H1 (cell line): ENCODE data around the gene POLR2F.

Experiments
- ATF3 ChIP-seq: IDR thresholded peaks from 2 replicates; pipeline ENCODE4 v1.6.1; 2011; ENCODE audit warnings: low read depth, mild to moderate bottlenecking, low read length; ENCODE audit not compliant: insufficient read depth
- CHD2 ChIP-seq: IDR thresholded peaks from 2 replicates; pipeline ENCODE4 v1.6.1; 2012; ENCODE audit warnings: low read length, improper control_type of control experiment
- CTCF ChIP-seq, 3 experiments: IDR thresholded peaks; 1 replicate in 2 of 3; 2 replicates in 1 of 3; pipeline versions ENCODE4 v1.5.1 to v1.6.1; 2011; ENCODE audit warnings: low read length in 3 of 3, mild to moderate bottlenecking in 3 of 3, inconsistent platforms in 2 of 3, low read depth in 1 of 3, moderate library complexity in 1 of 3; ENCODE audit not compliant: insufficient read depth in 1 of 3; ENCODE audit errors: control extremely low read depth in 1 of 3
- EP300 ChIP-seq, 2 experiments: IDR thresholded peaks; 1 replicate in 1 of 2; 2 replicates in 1 of 2; pipeline ENCODE4 v1.6.1; 2011 to 2012; ENCODE audit warnings: low read depth in 2 of 2, low read length in 2 of 2, mild to moderate bottlenecking in 2 of 2, borderline replicate concordance in 1 of 2, inconsistent platforms in 1 of 2, moderate library complexity in 1 of 2
- EZH2 ChIP-seq: fragments of 200-600 bp; sonication (generic); IDR thresholded peaks from 2 replicates; pipeline ENCODE4 v1.7.1; 2012; ENCODE audit warnings: low read depth, mild to moderate bottlenecking, moderate library complexity, low read length, inconsistent platforms; ENCODE audit not compliant: severe bottlenecking
- POLR2AphosphoS5 ChIP-seq: IDR thresholded peaks from 2 replicates; pipeline ENCODE4 v1.6.1; 2011; ENCODE audit warnings: low read depth, low read length
- SUZ12 ChIP-seq: fragments of 200-600 bp; sonication (generic); IDR thresholded peaks from 2 replicates; pipeline ENCODE4 v1.6.1; 2012; ENCODE audit warnings: mild to moderate bottlenecking, inconsistent platforms, low read length, moderate library complexity, mixed read lengths
- TCF12 ChIP-seq: IDR thresholded peaks from 2 replicates; pipeline ENCODE4 v1.6.1; 2011; ENCODE audit warnings: low read depth, mild to moderate bottlenecking, low read length
- YY1 ChIP-seq: IDR thresholded peaks from 2 replicates; pipeline ENCODE4 v1.6.1; 2011; ENCODE audit warnings: low read depth, mild to moderate bottlenecking, low read length
- TF ChIP-seq, protein P1 (sequence below): IDR thresholded peaks from 2 replicates; pipeline ENCODE4 v1.6.1; 2012; ENCODE audit warnings: low read length, inconsistent platforms
- TF ChIP-seq, protein P2 (sequence below): IDR thresholded peaks from 2 replicates; pipeline ENCODE4 v1.6.1; 2012; ENCODE audit warnings: inconsistent platforms

DNA sequence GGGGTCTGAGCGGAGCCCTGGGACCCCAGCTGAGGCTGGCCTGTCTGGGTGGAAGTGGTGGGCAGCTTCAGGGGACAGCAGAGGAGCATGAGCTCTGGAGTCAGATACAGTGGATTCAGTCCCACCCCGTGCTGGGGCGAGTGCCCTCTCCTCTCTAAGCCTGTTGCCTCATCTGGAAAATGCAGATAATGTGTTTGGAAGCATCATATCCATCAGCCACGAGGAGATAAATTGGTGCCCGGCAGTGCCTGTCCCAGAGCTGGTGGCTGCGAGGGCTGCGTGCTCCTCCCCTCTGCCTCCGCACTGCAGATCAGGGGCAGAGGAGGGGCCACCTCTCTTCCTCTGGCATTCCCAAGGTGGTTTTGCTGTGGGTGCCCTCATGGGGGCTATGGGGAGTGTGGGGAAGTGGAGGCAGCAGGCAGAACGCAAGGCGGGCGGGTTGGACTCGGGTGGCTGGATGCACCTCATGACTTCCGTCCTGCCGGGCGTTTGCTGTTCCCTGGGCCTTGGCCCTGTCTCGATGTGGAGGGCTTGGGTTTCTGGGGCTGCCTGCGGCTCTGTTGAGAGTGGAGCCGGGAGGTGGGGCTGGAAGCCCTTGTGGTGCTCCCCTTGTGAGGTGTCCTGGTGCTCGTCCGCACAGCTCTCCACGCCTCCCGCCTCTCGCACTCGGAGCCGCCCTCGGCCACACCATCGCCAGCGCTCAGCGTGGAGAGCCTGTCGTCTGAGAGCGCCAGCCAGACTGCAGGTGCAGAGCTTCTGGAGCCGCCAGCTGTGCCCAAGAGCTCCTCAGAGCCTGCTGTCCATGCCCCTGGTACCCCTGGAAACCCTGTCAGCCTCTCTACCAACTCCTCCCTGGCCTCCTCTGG, 26.5 kb upstream of the POLR2F start:
- no peak for TF ChIP-seq SUZ12
- no peak for TF ChIP-seq CTCF (IDR thresholded peaks at IDR 0.05; ENCODE audit: control extremely low read depth in 1 of 3, insufficient read depth in 1 of 3, low read depth in 1 of 3, low read length in 3 of 3)
- TF ChIP-seq, protein P1, sequence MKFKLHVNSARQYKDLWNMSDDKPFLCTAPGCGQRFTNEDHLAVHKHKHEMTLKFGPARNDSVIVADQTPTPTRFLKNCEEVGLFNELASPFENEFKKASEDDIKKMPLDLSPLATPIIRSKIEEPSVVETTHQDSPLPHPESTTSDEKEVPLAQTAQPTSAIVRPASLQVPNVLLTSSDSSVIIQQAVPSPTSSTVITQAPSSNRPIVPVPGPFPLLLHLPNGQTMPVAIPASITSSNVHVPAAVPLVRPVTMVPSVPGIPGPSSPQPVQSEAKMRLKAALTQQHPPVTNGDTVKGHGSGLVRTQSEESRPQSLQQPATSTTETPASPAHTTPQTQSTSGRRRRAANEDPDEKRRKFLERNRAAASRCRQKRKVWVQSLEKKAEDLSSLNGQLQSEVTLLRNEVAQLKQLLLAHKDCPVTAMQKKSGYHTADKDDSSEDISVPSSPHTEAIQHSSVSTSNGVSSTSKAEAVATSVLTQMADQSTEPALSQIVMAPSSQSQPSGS, result no peak
- no peak for TF ChIP-seq ATF3
- TF ChIP-seq YY1, result no peak
- TF ChIP-seq EP300 (IDR thresholded peaks at IDR 0.05; ENCODE audit: borderline replicate concordance in 1 of 2, low read depth in 2 of 2, low read length in 2 of 2), result no peak
- TF ChIP-seq CHD2, result no peak
- TF ChIP-seq, protein P2, sequence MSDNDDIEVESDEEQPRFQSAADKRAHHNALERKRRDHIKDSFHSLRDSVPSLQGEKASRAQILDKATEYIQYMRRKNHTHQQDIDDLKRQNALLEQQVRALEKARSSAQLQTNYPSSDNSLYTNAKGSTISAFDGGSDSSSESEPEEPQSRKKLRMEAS, result no peak
- no peak for TF ChIP-seq TCF12
- TF ChIP-seq EZH2, result no peak
- no peak for TF ChIP-seq POLR2AphosphoS5
